SK-N-SH (cell line): ENCODE results near the gene SLC2A10. TPM values are rescaled to one million over a fixed set of nuclear protein-coding genes. Genes with fewer than 3 reads are reported as not detected.

Source experiments
- CTCF ChIA-PET: fragments of 300-600, 350-600 bp; formaldehyde crosslinking; extraction: SDS; loops from one replicate; lab custom pipeline; 2021; lab: Yijun Ruan, JAX
- POLR2A ChIA-PET: fragments of 350-600 bp; sonication (Branson Sonifier 250); formaldehyde crosslinking; extraction: SDS; loops from one replicate; lab custom pipeline; 2020; ENCODE audit warnings: antibody characterized with exemption, inconsistent platforms; lab: Yijun Ruan, JAX
- DNase-seq: peaks from one replicate; pipeline ENCODE4 v3.0.0; 2012
- H2AFZ ChIP-seq: fragments of 200-600 bp; sonication (generic); 2 replicates; pipeline ENCODE4 v1.8.1; 2016; ENCODE audit warnings: antibody characterized with exemption, mild to moderate bottlenecking, low read depth
- H3F3A ChIP-seq: fragments of 200-600 bp; sonication (generic); replicated peaks from 2 replicates; pipeline ENCODE3; 2016; ENCODE audit warnings: antibody characterized with exemption, mild to moderate bottlenecking; ENCODE audit not compliant: insufficient read depth
- H3K27ac ChIP-seq, 2 experiments: fragments of 200-500 bp in 1 of 2; fragments of 200-600 bp in 1 of 2; sonication (Bioruptor generic) in 1 of 2; sonication (generic), shearing (Covaris generic) in 1 of 2; 2 replicates each; pipeline versions ENCODE4 v1.5.1 to v1.6.1; 2014 to 2016; ENCODE audit warnings: low read depth in 2 of 2, inconsistent platforms in 1 of 2, low read length in 1 of 2, mild to moderate bottlenecking in 1 of 2, mixed read lengths in 1 of 2
- H3K27me3 ChIP-seq: fragments of 200-600 bp; sonication (generic), shearing (Covaris generic); 2 replicates; pipeline ENCODE4 v1.6.1; 2016; ENCODE audit warnings: mixed run types; ENCODE audit not compliant: insufficient read depth
- H3K36me3 ChIP-seq, 2 experiments: fragments of 200-500 bp in 1 of 2; fragments of 200-600 bp in 1 of 2; sonication (Bioruptor generic) in 1 of 2; sonication (generic) in 1 of 2; replicated peaks in 1 of 2; 2 replicates each; pipeline versions ENCODE3 to v1.5.1; 2014 to 2016; ENCODE audit warnings: low read length in 1 of 2, mild to moderate bottlenecking in 1 of 2; ENCODE audit not compliant: insufficient read depth in 2 of 2, control insufficient read depth in 1 of 2
- H3K4me1 ChIP-seq, 2 experiments: fragments of 200-500 bp in 1 of 2; fragments of 200-600 bp in 1 of 2; sonication (Bioruptor generic) in 1 of 2; sonication (generic), shearing (Covaris generic) in 1 of 2; 2 replicates each; pipeline versions ENCODE4 v1.5.1 to v1.6.1; 2014 to 2016; ENCODE audit warnings: low read depth in 1 of 2, low read length in 1 of 2, mixed run types in 1 of 2; ENCODE audit not compliant: insufficient read depth in 2 of 2, control insufficient read depth in 1 of 2
- H3K4me2 ChIP-seq: fragments of 200-600 bp; sonication (generic), shearing (Covaris generic); 2 replicates; pipeline ENCODE4 v1.6.1; 2017; ENCODE audit warnings: mixed run types
- H3K4me3 ChIP-seq, 2 experiments: fragments of 200-500 bp in 1 of 2; fragments of 200-600 bp in 1 of 2; sonication (Bioruptor generic) in 1 of 2; sonication (generic), shearing (Covaris generic) in 1 of 2; 2 replicates each; pipeline versions ENCODE4 v1.5.1 to v1.8.1; 2014 to 2016; ENCODE audit warnings: low read depth in 2 of 2, inconsistent platforms in 1 of 2, low read length in 1 of 2, mild to moderate bottlenecking in 1 of 2, mixed read lengths in 1 of 2, moderate library complexity in 1 of 2
- H3K79me2 ChIP-seq: fragments of 200-600 bp; sonication (generic); 2 replicates; pipeline ENCODE4 v1.8.1; 2017; ENCODE audit warnings: mild to moderate bottlenecking; ENCODE audit not compliant: insufficient read depth
- H3K9ac ChIP-seq: fragments of 200-600 bp; sonication (generic); 2 replicates; pipeline ENCODE4 v1.6.1; 2017; ENCODE audit warnings: mixed run types
- H3K9me2 ChIP-seq: fragments of 200-600 bp; sonication (generic); 2 replicates; pipeline ENCODE4 v1.6.1; 2017; ENCODE audit warnings: mixed run types
- H3K9me3 ChIP-seq: fragments of 200-600 bp; sonication (generic); 2 replicates; pipeline ENCODE4 v1.6.1; 2017; ENCODE audit warnings: mixed run types, mild to moderate bottlenecking, moderate library complexity
- H4K20me1 ChIP-seq: fragments of 200-600 bp; sonication (generic); 2 replicates; pipeline ENCODE4 v1.6.1; 2017; ENCODE audit warnings: mild to moderate bottlenecking, mixed run types; ENCODE audit not compliant: insufficient read depth
- CHD2 ChIP-seq: fragments of 150-350 bp; IDR thresholded peaks from 2 replicates; pipeline ENCODE4 v1.6.1; 2018; ENCODE audit warnings: low read length; ENCODE audit not compliant: partially characterized antibody
- ELF1 ChIP-seq: IDR thresholded peaks from 2 replicates; pipeline ENCODE4 v1.4.0; 2012
- GATA2 ChIP-seq: sonication (generic); formaldehyde crosslinking; IDR thresholded peaks from 2 replicates; pipeline ENCODE4 v1.5.0; 2020; ENCODE audit warnings: mild to moderate bottlenecking, missing genetic modification reagents
- PBX3 ChIP-seq: IDR thresholded peaks from 2 replicates; pipeline ENCODE4; 2012
- RAD21 ChIP-seq: IDR thresholded peaks from 2 replicates; pipeline ENCODE4 v1.6.1; 2012; ENCODE audit warnings: mild to moderate bottlenecking, low read length
- RXRA ChIP-seq: IDR thresholded peaks from 2 replicates; pipeline ENCODE4 v1.4.0; 2012; ENCODE audit warnings: low read depth, mild to moderate bottlenecking, borderline replicate concordance
- TAF1 ChIP-seq: IDR thresholded peaks from 2 replicates; pipeline ENCODE4 v1.6.1; 2012; ENCODE audit warnings: low read depth, mild to moderate bottlenecking, low read length, moderate library complexity, borderline replicate concordance
- TCF12 ChIP-seq: IDR thresholded peaks from 2 replicates; pipeline ENCODE4 v1.4.0; 2012
- USF1 ChIP-seq: IDR thresholded peaks from 2 replicates; pipeline ENCODE4 v1.4.0; 2012; ENCODE audit warnings: low read depth, borderline replicate concordance
- YY1 ChIP-seq: IDR thresholded peaks from 2 replicates; pipeline ENCODE4 v1.4.0; 2012; ENCODE audit warnings: low read depth, mild to moderate bottlenecking
- ZBTB33 ChIP-seq: IDR thresholded peaks from 2 replicates; pipeline ENCODE4 v1.4.0; 2012; ENCODE audit warnings: low read depth, borderline replicate concordance
- WGBS: methylation state at CpG from one replicate; pipeline ENCODE4 v1.1.6; 2017; ENCODE audit warnings: low lambda C conversion rate; 5-methylcytosine and 5-hydroxymethylcytosine counted together
- polyA plus RNA-seq, 3 experiments: library from polyadenylated mRNA; depleted of rRNA; stranded (reverse); fragments of >200 nt; gene quantifications; 2 replicates each; pipeline ENCODE4 v1.2.3, GENCODE V29; 2012

Gene SLC2A10
- polyA plus RNA-seq, 1 of the 3 experiments (the other 2 are of a cell fraction): 12.6 TPM

GRCh38 chr20:46739431-46740213 is 30.2 kb downstream of the SLC2A10 start:
- Histone ChIP-seq H3F3A (no peaks in the 10 kb centered on the region), H3K36me3 (no peaks in the 10 kb centered on the region), H4K20me1 (no peaks in the 10 kb centered on the region), H3K4me2 (no peak overlapping the region), H3K79me2 (no peaks in the 10 kb centered on the region), H3K9me2 (no peaks in the 10 kb centered on the region), H3K9me3 (no peaks in the 10 kb centered on the region), H3K9ac (no peak overlapping the region), H3K4me3 (no peak overlapping the region), H3K27me3 (no peaks in the 10 kb centered on the region), H3K27ac (no peak overlapping the region), H3K4me1 (no peaks in the 10 kb centered on the region), H2AFZ (no peak overlapping the region)
- CTCF ChIA-PET: interaction anchor here (0.8 to 2.5 kb wide), 3 partner anchors 9 to 43 kb away, joined by 3 to 8 read pairs (median 5); no protein-coding TSS in a partner anchor
- 49% methylated on average over 4 of the region's 4 CpGs for WGBS
- POLR2A ChIA-PET: no interaction called here
- TF ChIP-seq TCF12: no peak
- no peak for TF ChIP-seq PBX3
- no peak for TF ChIP-seq RXRA
- TF ChIP-seq CHD2: no peak
- TF ChIP-seq ZBTB33: no peak
- no peak for TF ChIP-seq RAD21
- TF ChIP-seq YY1: no peak
- no peak for DNase-seq

- Histone ChIP-seq H3K79me2 (no peaks in the 10 kb centered on the region), H3K9ac (no peak overlapping the region), H2AFZ (no peak overlapping the region), H3K4me1 (no peaks in the 10 kb centered on the region), H3K27ac (no peak overlapping the region), H3K4me2 (no peak overlapping the region), H4K20me1 (no peaks in the 10 kb centered on the region), H3K9me3 (no peaks in the 10 kb centered on the region), H3F3A (no peaks in the 10 kb centered on the region), H3K4me3 (no peak overlapping the region), H3K9me2 (no peaks in the 10 kb centered on the region), H3K27me3 (no peaks in the 10 kb centered on the region), H3K36me3 (no peaks in the 10 kb centered on the region)
- CTCF ChIA-PET: interaction anchor here (2.5 kb wide), 1 partner anchor 8 kb away, joined by 8 read pairs; no protein-coding TSS in a partner anchor
- TF ChIP-seq TAF1: no peak
- peak; percentile 71; the same call in 1 of the 2 replicates for TF ChIP-seq USF1
- no peak for TF ChIP-seq ELF1
- no peak for TF ChIP-seq GATA2 (CRISPR knock-in tag)
- TF ChIP-seq YY1: 0 out of 2 replicates have a peak, but pooled peaks have one; percentile 18
- DNase-seq: no peak
- POLR2A ChIA-PET: no interaction called here
- 50% methylated on average over 3 of the region's 3 CpGs for WGBS
Measured at GRCh38 chr20:46740214-46740609, 30.8 kb downstream of the SLC2A10 start.
